H9 (cell line): Measurements from ENCODE around the gene CARMIL3. TPM values are rescaled to one million over a fixed set of nuclear protein-coding genes. Genes with fewer than 3 reads are reported as not detected.

Experiments
- DNase-seq: peaks from one replicate; pipeline ENCODE4 v3.0.0-alpha.2; 2017
- H2AFZ ChIP-seq: one replicate; pipeline ENCODE4 v1.6.1; 2013; ENCODE audit warnings: mild to moderate bottlenecking, low read length, control low read depth, moderate library complexity
- H2AK5ac ChIP-seq: 2 replicates; pipeline ENCODE4 v1.6.1; 2013; ENCODE audit warnings: low read length, control low read depth, mixed read lengths; ENCODE audit not compliant: insufficient read length
- H2BK120ac ChIP-seq: one replicate; pipeline ENCODE4 v1.6.1; 2013; ENCODE audit warnings: low read depth, mild to moderate bottlenecking, low read length, control low read depth, inconsistent platforms; ENCODE audit not compliant: poor library complexity, severe bottlenecking
- H2BK12ac ChIP-seq: 2 replicates; pipeline ENCODE4 v1.6.1; 2013; ENCODE audit warnings: low read length, control low read depth, mixed read lengths, low read depth; ENCODE audit not compliant: insufficient read length
- H2BK15ac ChIP-seq: 2 replicates; pipeline ENCODE4 v1.6.1; 2013; ENCODE audit warnings: low read depth, low read length, control low read depth
- H2BK20ac ChIP-seq: one replicate; pipeline ENCODE4 v1.6.1; 2013; ENCODE audit warnings: low read depth, mild to moderate bottlenecking, low read length, control low read depth, inconsistent platforms; ENCODE audit not compliant: poor library complexity, severe bottlenecking
- H2BK5ac ChIP-seq: 2 replicates; pipeline ENCODE4 v1.6.1; 2013; ENCODE audit warnings: low read length, control low read depth, mixed read lengths; ENCODE audit not compliant: insufficient read length
- H3K14ac ChIP-seq: 2 replicates; pipeline ENCODE4 v1.6.1; 2013; ENCODE audit warnings: low read length, control low read depth; ENCODE audit not compliant: insufficient read depth
- H3K18ac ChIP-seq: 2 replicates; pipeline ENCODE4 v1.6.1; 2013; ENCODE audit warnings: low read depth, mild to moderate bottlenecking, mixed read lengths, low read length, control low read depth; ENCODE audit not compliant: insufficient read length
- H3K23ac ChIP-seq: 2 replicates; pipeline ENCODE4 v1.6.1; 2013; ENCODE audit warnings: low read length, control low read depth, mixed read lengths, low read depth; ENCODE audit not compliant: insufficient read length
- H3K23me2 ChIP-seq: 2 replicates; pipeline ENCODE4 v1.6.1; 2013; ENCODE audit warnings: low read depth, mild to moderate bottlenecking, mixed read lengths, low read length, control low read depth; ENCODE audit not compliant: insufficient read length, poor library complexity, severe bottlenecking
- H3K27ac ChIP-seq: 2 replicates; pipeline ENCODE4 v1.5.1; 2013; ENCODE audit warnings: low read length, control low read depth, mixed read lengths, low read depth; ENCODE audit not compliant: insufficient read length
- H3K27me3 ChIP-seq: 2 replicates; pipeline ENCODE4 v1.6.1; 2013; ENCODE audit warnings: low read length, control low read depth, inconsistent platforms; ENCODE audit not compliant: insufficient read depth
- H3K4ac ChIP-seq: 2 replicates; pipeline ENCODE4 v1.6.1; 2013; ENCODE audit warnings: low read depth, mild to moderate bottlenecking, control low read depth, inconsistent platforms, low read length, moderate library complexity
- H3K4me1 ChIP-seq: 2 replicates; pipeline ENCODE4 v1.6.1; 2013; ENCODE audit warnings: low read length, control low read depth, inconsistent platforms; ENCODE audit not compliant: insufficient read depth
- H3K4me2 ChIP-seq: 2 replicates; pipeline ENCODE4 v1.6.1; 2013; ENCODE audit warnings: low read length, control low read depth, mixed read lengths; ENCODE audit not compliant: insufficient read length, insufficient read depth
- H3K56ac ChIP-seq: 2 replicates; pipeline ENCODE4 v1.6.1; 2013; ENCODE audit warnings: low read depth, mild to moderate bottlenecking, mixed read lengths, low read length, control low read depth; ENCODE audit not compliant: insufficient read length
- H3K79me1 ChIP-seq: 2 replicates; pipeline ENCODE4 v1.6.1; 2013; ENCODE audit warnings: low read depth, mild to moderate bottlenecking, moderate library complexity, low read length, control low read depth, inconsistent platforms; ENCODE audit not compliant: insufficient read depth, poor library complexity, severe bottlenecking
- H3K79me2 ChIP-seq: 2 replicates; pipeline ENCODE4 v1.6.1; 2013; ENCODE audit warnings: low read length, control low read depth, inconsistent platforms; ENCODE audit not compliant: insufficient read depth
- H3K9ac ChIP-seq: 2 replicates; pipeline ENCODE4 v1.6.1; 2013; ENCODE audit warnings: low read length, control low read depth, mixed read lengths; ENCODE audit not compliant: insufficient read length; ENCODE audit errors: extremely low read depth
- H3K9me3 ChIP-seq: one replicate; pipeline ENCODE4 v1.6.1; 2013; ENCODE audit warnings: low read depth, low read length, inconsistent platforms; ENCODE audit not compliant: control insufficient read depth
- H3T11ph ChIP-seq: one replicate; pipeline ENCODE4 v1.6.1; 2013; ENCODE audit warnings: mild to moderate bottlenecking, low read length, control low read depth, inconsistent platforms
- H4K20me1 ChIP-seq: one replicate; pipeline ENCODE4 v1.6.1; 2013; ENCODE audit not compliant: control insufficient read depth, insufficient read length, insufficient read depth
- H4K5ac ChIP-seq: 2 replicates; pipeline ENCODE4 v1.6.1; 2013; ENCODE audit warnings: low read depth, mild to moderate bottlenecking, mixed read lengths, low read length, control low read depth; ENCODE audit not compliant: insufficient read length
- H4K8ac ChIP-seq: replicated peaks from 2 replicates; pipeline ENCODE4 v1.6.1; 2013; ENCODE audit warnings: low read length, control low read depth, mixed read lengths, low read depth; ENCODE audit not compliant: insufficient read length
- H4K91ac ChIP-seq: 2 replicates; pipeline ENCODE4 v1.6.1; 2013; ENCODE audit warnings: low read depth, mild to moderate bottlenecking, moderate library complexity, mixed read lengths, low read length, control low read depth; ENCODE audit not compliant: insufficient read length
- H3K27ac Mint-ChIP-seq, 3 experiments: 2 replicates in 2 of 3; 3 replicates in 1 of 3; pipeline ENCODE4 v1.8.0; 2020 to 2021; ENCODE audit warnings: mixed read lengths in 3 of 3, mild to moderate bottlenecking in 1 of 3, moderate library complexity in 1 of 3
- H3K27me3 Mint-ChIP-seq: 2 replicates; pipeline ENCODE4 v1.8.0; 2021; ENCODE audit warnings: low read depth, mild to moderate bottlenecking, moderate library complexity, mixed read lengths
- H3K36me3 Mint-ChIP-seq, 3 experiments: 2 replicates in 2 of 3; 3 replicates in 1 of 3; pipeline ENCODE4 v1.8.0; 2020 to 2021; ENCODE audit warnings: low read depth in 3 of 3, mixed read lengths in 3 of 3; ENCODE audit not compliant: insufficient read depth in 1 of 3
- H3K4me1 Mint-ChIP-seq, 2 experiments: 2 replicates each; pipeline ENCODE4 v1.8.0; 2020; ENCODE audit warnings: mixed read lengths in 2 of 2
- H3K4me3 Mint-ChIP-seq, 2 experiments: 2 replicates in 1 of 2; 3 replicates in 1 of 2; pipeline ENCODE4 v1.8.0; 2020 to 2021; ENCODE audit warnings: mild to moderate bottlenecking in 2 of 2, mixed read lengths in 2 of 2, moderate library complexity in 1 of 2
- H3K9me3 Mint-ChIP-seq, 2 experiments: 2 replicates in 1 of 2; 3 replicates in 1 of 2; pipeline ENCODE4 v1.8.0; 2020; ENCODE audit warnings: mild to moderate bottlenecking in 2 of 2, mixed read lengths in 2 of 2, moderate library complexity in 1 of 2
- WGBS: extraction: QIAGEN DNeasy Blood & Tissue Kit; methylation state at CpG from one replicate; pipeline ENCODE4 v1.1.7; 2013; ENCODE audit warnings: missing lambda C conversion rate, low lambda C conversion rate, mixed read lengths; ENCODE audit not compliant: insufficient read length; ENCODE audit errors: extremely low coverage; 5-methylcytosine and 5-hydroxymethylcytosine counted together
- total RNA-seq: library from RNA; stranded (reverse); gene quantifications from 2 replicates; pipeline ENCODE4 v1.2.1, GENCODE V29; 2021
- TF ChIP-seq, protein P1 (sequence below): fragments of 200-600 bp; sonication (generic); conservative IDR thresholded peaks from 3 replicates; pipeline ENCODE4 v1.8.0; 2021; ENCODE audit warnings: antibody characterized with exemption, mild to moderate bottlenecking

The CARMIL3 gene
- total RNA-seq, 1 experiment from 2014 or later = 5.8 TPM

- no peak overlapping the region for H2BK20ac ChIP-seq
- H2BK15ac ChIP-seq = no peak overlapping the region
- H3K4me2 ChIP-seq = no peak overlapping the region
- no peak overlapping the region for H3K4me3 Mint-ChIP-seq
- H4K20me1 ChIP-seq = no peaks in the 10 kb centered on the region
- no peak overlapping the region for H3T11ph ChIP-seq
- H3K18ac ChIP-seq = no peak overlapping the region
- no peaks in the 10 kb centered on the region for H3K9me3 ChIP-seq
- H2AFZ ChIP-seq = no peak overlapping the region
- no peak for DNase-seq
- no peaks in the 10 kb centered on the region; a peak in 1 of 7 replicates for H3K36me3 Mint-ChIP-seq
- no peak overlapping the region for H3K23ac ChIP-seq
- no peak overlapping the region for H4K8ac ChIP-seq
- no peak overlapping the region for H3K9ac ChIP-seq
- no peaks in the 10 kb centered on the region for H3K9me3 Mint-ChIP-seq
- no peak overlapping the region for H2BK5ac ChIP-seq
- H4K5ac ChIP-seq = no peak overlapping the region
- no peak overlapping the region for H3K14ac ChIP-seq
- no peak overlapping the region for H2AK5ac ChIP-seq
- no peak overlapping the region for H3K56ac ChIP-seq
- H4K91ac ChIP-seq = no peak overlapping the region
- no peaks in the 10 kb centered on the region for H3K27me3 ChIP-seq
- H2BK120ac ChIP-seq = no peak overlapping the region
- 0 out of 4 replicates have a peak, but pooled peaks cover 0 to 3% of the 10 kb centered on the region in 2 experiments for H3K4me1 Mint-ChIP-seq
- TF ChIP-seq, protein P1, sequence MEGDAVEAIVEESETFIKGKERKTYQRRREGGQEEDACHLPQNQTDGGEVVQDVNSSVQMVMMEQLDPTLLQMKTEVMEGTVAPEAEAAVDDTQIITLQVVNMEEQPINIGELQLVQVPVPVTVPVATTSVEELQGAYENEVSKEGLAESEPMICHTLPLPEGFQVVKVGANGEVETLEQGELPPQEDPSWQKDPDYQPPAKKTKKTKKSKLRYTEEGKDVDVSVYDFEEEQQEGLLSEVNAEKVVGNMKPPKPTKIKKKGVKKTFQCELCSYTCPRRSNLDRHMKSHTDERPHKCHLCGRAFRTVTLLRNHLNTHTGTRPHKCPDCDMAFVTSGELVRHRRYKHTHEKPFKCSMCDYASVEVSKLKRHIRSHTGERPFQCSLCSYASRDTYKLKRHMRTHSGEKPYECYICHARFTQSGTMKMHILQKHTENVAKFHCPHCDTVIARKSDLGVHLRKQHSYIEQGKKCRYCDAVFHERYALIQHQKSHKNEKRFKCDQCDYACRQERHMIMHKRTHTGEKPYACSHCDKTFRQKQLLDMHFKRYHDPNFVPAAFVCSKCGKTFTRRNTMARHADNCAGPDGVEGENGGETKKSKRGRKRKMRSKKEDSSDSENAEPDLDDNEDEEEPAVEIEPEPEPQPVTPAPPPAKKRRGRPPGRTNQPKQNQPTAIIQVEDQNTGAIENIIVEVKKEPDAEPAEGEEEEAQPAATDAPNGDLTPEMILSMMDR = no peak
- H3K27ac ChIP-seq = no peak overlapping the region
- no peak overlapping the region for H2BK12ac ChIP-seq
- H3K79me1 ChIP-seq = no peaks in the 10 kb centered on the region
- no peaks in the 10 kb centered on the region; the same call in none of the 2 replicates for H3K27me3 Mint-ChIP-seq
- H3K23me2 ChIP-seq = no peaks in the 10 kb centered on the region
- WGBS = no CpG with 5 or more reads among the region's 8 CpGs
- H3K4ac ChIP-seq = no peak overlapping the region
- no peaks in the 10 kb centered on the region for H3K4me1 ChIP-seq
- H3K79me2 ChIP-seq = no peaks in the 10 kb centered on the region
- H3K27ac Mint-ChIP-seq = no peak overlapping the region
Measured at GRCh38 chr14:24066496-24067132, 14.8 kb downstream of the CARMIL3 start.
